ENCODE results near the gene TMEM40. TPM values are rescaled to one million over a fixed set of nuclear protein-coding genes. Genes with fewer than 3 reads are reported as not detected.

The TMEM40 gene
- total and polyA plus RNA-seq, 2 of the 13 experiments (the other 11 are each of a cell fraction or from before 2014, with no cell fraction given) = 0.16 TPM; not detected in 1

DNA sequence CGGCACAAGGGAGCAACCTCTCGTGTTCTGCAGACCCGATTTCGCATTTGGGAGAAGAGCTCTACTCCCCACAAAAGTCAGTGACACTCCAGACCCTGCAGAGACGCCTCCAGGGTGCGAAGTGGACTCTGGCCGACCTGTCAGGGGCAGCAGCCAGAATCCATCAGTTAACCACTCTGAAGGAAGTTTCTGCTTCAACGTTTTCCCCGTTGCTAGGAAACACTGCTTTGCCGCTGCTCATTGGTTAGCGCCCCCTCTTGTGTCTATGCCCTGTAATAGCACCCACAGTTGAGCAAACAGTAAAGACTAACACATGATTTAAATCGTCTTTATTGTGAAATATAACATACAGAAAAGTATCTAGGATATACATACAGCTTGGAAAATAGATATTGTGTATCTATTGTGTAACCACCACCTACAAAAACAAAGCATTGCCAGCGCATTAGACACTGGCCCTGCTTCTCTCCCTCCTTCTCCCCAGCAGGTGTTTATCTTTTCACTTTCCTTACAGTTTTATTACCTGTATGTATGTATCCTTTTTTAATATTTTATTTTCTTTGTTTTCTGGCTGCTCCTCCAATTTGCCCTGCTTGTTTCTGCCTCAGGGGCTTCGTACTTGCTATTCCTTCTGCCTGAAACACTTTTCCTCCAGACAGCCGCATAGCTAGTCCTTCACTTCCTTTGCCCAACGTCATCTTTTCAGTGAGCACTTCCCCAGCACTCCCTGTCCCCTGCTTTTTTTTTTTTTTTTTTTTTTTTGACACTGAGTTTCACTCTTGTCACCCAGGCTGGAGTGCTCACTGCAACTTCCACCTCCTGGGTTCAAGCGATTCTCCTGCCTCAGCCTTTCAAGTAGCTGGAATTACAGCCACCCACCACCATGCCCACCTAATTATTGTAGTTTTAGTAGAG lies 38.8 kb downstream of the TMEM40 start (continued):
- TF ChIP-seq ELF4 (CRISPR knock-in tag; IDR thresholded peaks at IDR 0.05; ENCODE audit: borderline replicate concordance) = no peak
- TF ChIP-seq KLF11 (CRISPR knock-in tag; IDR thresholded peaks at IDR 0.05) = no peak
- TF ChIP-seq SAFB2 (CRISPR knock-in tag; IDR thresholded peaks at IDR 0.05; ENCODE audit: borderline replicate concordance, low read depth) = no peak
- no peak for TF ChIP-seq MAF1 (CRISPR knock-in tag; IDR thresholded peaks at IDR 0.05; ENCODE audit: borderline replicate concordance)
- no peak for TF ChIP-seq ZNF572 (CRISPR knock-in tag; IDR thresholded peaks at IDR 0.05)
- TF ChIP-seq MXD4 (CRISPR knock-in tag; IDR thresholded peaks at IDR 0.05) = 0 out of 2 replicates have a peak, but pooled peaks have one; percentile 21
- TF ChIP-seq PHB2 (IDR thresholded peaks at IDR 0.05; ENCODE audit: partially characterized antibody) = no peak
- TF ChIP-seq FOXO1 (CRISPR knock-in tag; IDR thresholded peaks at IDR 0.05) = no peak
- no peak for TF ChIP-seq POLR2G (IDR thresholded peaks at IDR 0.05; ENCODE audit: low read depth, low read length)
- TF ChIP-seq ZKSCAN1 (IDR thresholded peaks at IDR 0.05; ENCODE audit: low read length) = no peak
- peak; percentile 43; the same call in 1 of the 2 replicates for TF ChIP-seq MEIS2 (CRISPR knock-in tag; IDR thresholded peaks at IDR 0.05)
- no peak for TF ChIP-seq RARG (CRISPR knock-in tag; IDR thresholded peaks at IDR 0.05; ENCODE audit: low read depth)
- TF ChIP-seq U2AF2 (IDR thresholded peaks at IDR 0.05; ENCODE audit: low read depth, low read length) = no peak
- no peak for TF ChIP-seq MEIS1 (CRISPR knock-in tag; IDR thresholded peaks at IDR 0.05; ENCODE audit: borderline replicate concordance)
- TF ChIP-seq, protein P1, sequence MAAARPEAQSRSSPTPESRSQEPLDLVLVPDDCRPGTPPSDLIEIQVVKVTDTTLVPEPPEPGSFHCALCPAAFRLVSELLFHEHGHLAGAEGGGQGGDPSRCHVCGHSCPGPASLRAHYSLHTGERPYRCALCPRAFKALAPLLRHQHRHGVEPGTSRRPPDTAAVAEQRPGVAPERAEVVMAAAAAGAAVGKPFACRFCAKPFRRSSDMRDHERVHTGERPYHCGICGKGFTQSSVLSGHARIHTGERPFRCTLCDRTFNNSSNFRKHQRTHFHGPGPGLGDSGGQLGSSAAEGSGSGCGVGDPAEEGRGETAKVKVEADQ (CRISPR knock-in tag; IDR thresholded peaks at IDR 0.05; ENCODE audit: borderline replicate concordance) = no peak
- TF ChIP-seq POLR2A (IDR thresholded peaks at IDR 0.05; ENCODE audit: insufficient read depth in 1 of 2, low read depth in 2 of 2, low read length in 2 of 2) = no peak
- no peak for TF ChIP-seq BCL6 (CRISPR knock-in tag; IDR thresholded peaks at IDR 0.05)
- TF ChIP-seq, protein P2, sequence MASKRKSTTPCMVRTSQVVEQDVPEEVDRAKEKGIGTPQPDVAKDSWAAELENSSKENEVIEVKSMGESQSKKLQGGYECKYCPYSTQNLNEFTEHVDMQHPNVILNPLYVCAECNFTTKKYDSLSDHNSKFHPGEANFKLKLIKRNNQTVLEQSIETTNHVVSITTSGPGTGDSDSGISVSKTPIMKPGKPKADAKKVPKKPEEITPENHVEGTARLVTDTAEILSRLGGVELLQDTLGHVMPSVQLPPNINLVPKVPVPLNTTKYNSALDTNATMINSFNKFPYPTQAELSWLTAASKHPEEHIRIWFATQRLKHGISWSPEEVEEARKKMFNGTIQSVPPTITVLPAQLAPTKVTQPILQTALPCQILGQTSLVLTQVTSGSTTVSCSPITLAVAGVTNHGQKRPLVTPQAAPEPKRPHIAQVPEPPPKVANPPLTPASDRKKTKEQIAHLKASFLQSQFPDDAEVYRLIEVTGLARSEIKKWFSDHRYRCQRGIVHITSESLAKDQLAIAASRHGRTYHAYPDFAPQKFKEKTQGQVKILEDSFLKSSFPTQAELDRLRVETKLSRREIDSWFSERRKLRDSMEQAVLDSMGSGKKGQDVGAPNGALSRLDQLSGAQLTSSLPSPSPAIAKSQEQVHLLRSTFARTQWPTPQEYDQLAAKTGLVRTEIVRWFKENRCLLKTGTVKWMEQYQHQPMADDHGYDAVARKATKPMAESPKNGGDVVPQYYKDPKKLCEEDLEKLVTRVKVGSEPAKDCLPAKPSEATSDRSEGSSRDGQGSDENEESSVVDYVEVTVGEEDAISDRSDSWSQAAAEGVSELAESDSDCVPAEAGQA (IDR thresholded peaks at IDR 0.05; ENCODE audit: low read depth) = no peak
- TF ChIP-seq, protein P2 (CRISPR knock-in tag; IDR thresholded peaks at IDR 0.05; ENCODE audit: borderline replicate concordance) = no peak
- no peak for TF ChIP-seq HCFC1 (IDR thresholded peaks at IDR 0.05; ENCODE audit: low read depth, low read length)
- TF ChIP-seq EED (CRISPR knock-in tag; IDR thresholded peaks at IDR 0.05) = no peak
- TF ChIP-seq ZNF331 (CRISPR knock-in tag; IDR thresholded peaks at IDR 0.05) = no peak
- no peak for TF ChIP-seq IRF2 (CRISPR knock-in tag; IDR thresholded peaks at IDR 0.05)
- no peak for TF ChIP-seq ZNF124 (CRISPR knock-in tag; IDR thresholded peaks at IDR 0.05)
